ENCODE data around the gene CYTL1. TPM values are rescaled to one million over a fixed set of nuclear protein-coding genes. Genes with fewer than 3 reads are reported as not detected.

The CYTL1 gene
- total RNA-seq, 1 donor from 2014 or later, result 9.2 TPM

- Histone ChIP-seq H3K27ac (ENCODE audit: low read depth, low read length) (no peak overlapping the region), H3K4me3 (ENCODE audit: insufficient read depth, low read depth, low read length) (no peak overlapping the region), H3K27me3 (ENCODE audit: insufficient read depth, low read length) (no peaks in the 10 kb centered on the region), H3K79me2 (ENCODE audit: insufficient read depth, low read length) (no peaks in the 10 kb centered on the region), H3K4me1 (ENCODE audit: insufficient read depth, low read length) (peaks cover 17% of the 10 kb centered on the region), H3K9me3 (ENCODE audit: insufficient read depth, low read depth, low read length) (no peaks in the 10 kb centered on the region), H2AFZ (ENCODE audit: low read depth, low read length) (no peak overlapping the region), H3K36me3 (ENCODE audit: insufficient read depth, low read length) (no peaks in the 10 kb centered on the region), H3K9ac (ENCODE audit: low read length) (no peak overlapping the region), H4K20me1 (ENCODE audit: insufficient read depth, low read length) (no peaks in the 10 kb centered on the region), H3K4me2 (ENCODE audit: low read length) (no peak overlapping the region)
- H3K9me3 Mint-ChIP-seq (ENCODE audit: unreplicated experiment), result no peaks in the 10 kb centered on the region
- no peak for FAIRE-seq
- H3K4me3 Mint-ChIP-seq (ENCODE audit: unreplicated experiment), result no peak overlapping the region
- H3K27ac Mint-ChIP-seq (ENCODE audit: unreplicated experiment), result no peak overlapping the region
- H3K4me1 Mint-ChIP-seq (ENCODE audit: low read depth, unreplicated experiment), result peaks cover 21% of the 10 kb centered on the region
- no peak for DNase-seq (ENCODE audit: low read depth)
- no peaks in the 10 kb centered on the region for H3K36me3 Mint-ChIP-seq (ENCODE audit: low read depth, unreplicated experiment)
- H3K27me3 Mint-ChIP-seq (ENCODE audit: low read depth, unreplicated experiment), result peaks cover 9% of the 10 kb centered on the region
- TF ChIP-seq EZH2 (IDR thresholded peaks at IDR 0.05; ENCODE audit: insufficient read depth, low read length) (no peak), CTCF (IDR thresholded peaks at IDR 0.05; ENCODE audit: insufficient read depth, low read depth, low read length) (no peak)
Measured at GRCh38 chr4:5039800-5040199, 20.5 kb upstream of the CYTL1 start.

- peaks cover 34% of the 10 kb centered on the region for H3K4me1 Mint-ChIP-seq (ENCODE audit: low read depth, unreplicated experiment)
- no peaks in the 10 kb centered on the region for H3K9me3 Mint-ChIP-seq (ENCODE audit: unreplicated experiment)
- Histone ChIP-seq H3K36me3 (ENCODE audit: insufficient read depth, low read length) (no peaks in the 10 kb centered on the region), H4K20me1 (ENCODE audit: insufficient read depth, low read length) (no peaks in the 10 kb centered on the region), H2AFZ (ENCODE audit: low read depth, low read length) (no peak overlapping the region), H3K9ac (ENCODE audit: low read length) (peak overlapping the region; percentile 34), H3K9me3 (ENCODE audit: insufficient read depth, low read depth, low read length) (no peaks in the 10 kb centered on the region), H3K79me2 (ENCODE audit: insufficient read depth, low read length) (no peaks in the 10 kb centered on the region), H3K27ac (ENCODE audit: low read depth, low read length) (peak overlapping the region; percentile 72), H3K4me1 (ENCODE audit: insufficient read depth, low read length) (peaks cover 30% of the 10 kb centered on the region), H3K4me2 (ENCODE audit: low read length) (peak overlapping the region; percentile 64), H3K27me3 (ENCODE audit: insufficient read depth, low read length) (no peaks in the 10 kb centered on the region), H3K4me3 (ENCODE audit: insufficient read depth, low read depth, low read length) (no peak overlapping the region)
- H3K36me3 Mint-ChIP-seq (ENCODE audit: low read depth, unreplicated experiment), result no peaks in the 10 kb centered on the region
- peak overlapping the region; percentile 55 for H3K4me3 Mint-ChIP-seq (ENCODE audit: unreplicated experiment)
- peaks cover 3% of the 10 kb centered on the region for H3K27me3 Mint-ChIP-seq (ENCODE audit: low read depth, unreplicated experiment)
- TF ChIP-seq CTCF (IDR thresholded peaks at IDR 0.05; ENCODE audit: insufficient read depth, low read depth, low read length) (no peak), EZH2 (IDR thresholded peaks at IDR 0.05; ENCODE audit: insufficient read depth, low read length) (no peak)
- DNase-seq (ENCODE audit: low read depth) (peak; percentile 94), FAIRE-seq (peak; percentile 97)
- peak overlapping the region; percentile 99 for H3K27ac Mint-ChIP-seq (ENCODE audit: unreplicated experiment)
Measured at GRCh38 chr4:5037553-5038551, 18.6 kb upstream of the CYTL1 start.

DNA sequence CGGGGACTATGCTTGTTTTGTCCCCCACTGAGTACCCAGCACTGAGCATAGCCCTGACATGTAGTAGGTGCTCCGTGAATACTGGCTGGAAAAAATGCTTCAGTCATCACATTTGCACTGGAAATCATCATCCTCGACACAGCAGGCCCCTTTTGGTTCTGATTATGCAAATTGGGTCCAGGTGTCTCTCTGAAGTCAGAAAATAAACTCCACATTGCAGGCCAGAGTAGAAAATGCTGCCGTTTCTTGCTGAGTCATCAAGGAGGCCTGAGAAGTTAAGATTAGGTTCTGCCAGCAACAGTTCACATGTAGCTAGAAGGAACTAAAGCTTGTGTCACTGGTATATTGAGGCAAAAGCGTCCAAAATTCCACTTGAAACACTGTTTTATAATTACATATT is 17.0 kb upstream of the CYTL1 start:
- no peak for FAIRE-seq

More for the DNA sequence above, 17.0 kb upstream of the CYTL1 start:
- H3K9me3 Mint-ChIP-seq (ENCODE audit: unreplicated experiment), result no peaks in the 10 kb centered on the region
- no peaks in the 10 kb centered on the region for H3K27me3 ChIP-seq (ENCODE audit: insufficient read depth, low read length)
- H3K4me1 ChIP-seq (ENCODE audit: insufficient read depth, low read length), result peaks cover 30% of the 10 kb centered on the region
- no peak overlapping the region for H3K9ac ChIP-seq (ENCODE audit: low read length)
- no peak overlapping the region for H3K4me3 Mint-ChIP-seq (ENCODE audit: unreplicated experiment)
- H4K20me1 ChIP-seq (ENCODE audit: insufficient read depth, low read length), result no peaks in the 10 kb centered on the region
- H3K4me3 ChIP-seq (ENCODE audit: insufficient read depth, low read depth, low read length), result no peak overlapping the region
- H3K4me1 Mint-ChIP-seq (ENCODE audit: low read depth, unreplicated experiment), result peaks cover 34% of the 10 kb centered on the region
- H2AFZ ChIP-seq (ENCODE audit: low read depth, low read length), result no peak overlapping the region
- no peaks in the 10 kb centered on the region for H3K36me3 Mint-ChIP-seq (ENCODE audit: low read depth, unreplicated experiment)
- H3K36me3 ChIP-seq (ENCODE audit: insufficient read depth, low read length), result no peaks in the 10 kb centered on the region
- H3K4me2 ChIP-seq (ENCODE audit: low read length), result no peak overlapping the region
- TF ChIP-seq EZH2 (IDR thresholded peaks at IDR 0.05; ENCODE audit: insufficient read depth, low read length) (no peak), CTCF (IDR thresholded peaks at IDR 0.05; ENCODE audit: insufficient read depth, low read depth, low read length) (no peak)
- peaks cover 3% of the 10 kb centered on the region for H3K27me3 Mint-ChIP-seq (ENCODE audit: low read depth, unreplicated experiment)
- H3K27ac ChIP-seq (ENCODE audit: low read depth, low read length), result no peak overlapping the region
- H3K9me3 ChIP-seq (ENCODE audit: insufficient read depth, low read depth, low read length), result no peaks in the 10 kb centered on the region
- no peaks in the 10 kb centered on the region for H3K79me2 ChIP-seq (ENCODE audit: insufficient read depth, low read length)
- peak overlapping the region; percentile 81 for H3K27ac Mint-ChIP-seq (ENCODE audit: unreplicated experiment)
- peak; percentile 70 for DNase-seq (ENCODE audit: low read depth)

Data from astrocyte (in vitro differentiated cells and primary cell).